ENCODE results near the gene PAMR1. TPM values are rescaled to one million over a fixed set of nuclear protein-coding genes. Genes with fewer than 3 reads are reported as not detected.

The PAMR1 gene
- total RNA-seq, 2 donors from 2014 or later = 0.99 to 3.6 TPM

DNA sequence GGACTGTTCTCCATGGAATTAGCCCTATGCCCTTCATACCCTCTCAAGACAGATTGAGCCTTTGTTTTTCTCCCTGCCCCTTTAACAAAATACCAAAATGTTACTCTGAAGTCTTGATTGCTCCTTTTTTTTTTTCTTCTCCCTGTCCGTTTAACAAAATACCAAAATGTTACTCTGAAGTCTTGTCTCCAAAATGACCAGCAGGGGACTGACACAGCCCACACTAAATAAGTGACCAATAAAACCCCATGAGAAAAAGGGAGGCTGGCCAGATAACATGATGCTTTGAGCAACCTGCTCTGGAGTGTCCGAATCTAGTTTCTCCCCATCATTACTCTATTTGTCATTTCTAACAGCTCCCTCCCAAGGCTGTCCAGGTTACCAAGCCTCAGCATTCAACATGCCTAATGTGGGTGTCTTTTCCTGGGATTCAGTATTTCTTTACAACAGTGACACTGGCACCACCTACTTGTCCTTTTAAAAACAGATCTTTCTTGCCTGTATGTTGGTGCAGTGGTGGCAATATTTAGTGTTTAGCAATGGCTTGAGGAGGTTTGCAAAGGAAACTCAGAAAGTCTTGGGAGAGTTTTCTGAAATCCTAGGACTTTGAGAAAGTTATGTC is 63.4 kb downstream of the PAMR1 start:
- Histone ChIP-seq H3K27me3 (no peaks in the 10 kb centered on the region), H3K9me3 (no peaks in the 10 kb centered on the region), H3K4me3 (no peak overlapping the region), H3K36me3 (replicated peaks in 1 of 2; ENCODE audit: insufficient read depth in 1 of 2, low read depth in 2 of 2) (no peaks in the 10 kb centered on the region), H3K27ac (no peak overlapping the region), H3K4me1 (no peaks in the 10 kb centered on the region)
- WGBS, 2 donors = 39 to 41% methylated on average over 2 of the region's 2 CpGs
- intact Hi-C loops (cut with DNase I) = no loop called here
- DNase-seq (no peak), ATAC-seq (no peak)
- TF ChIP-seq POLR2A (IDR thresholded peaks at IDR 0.05) = no peak
- TF ChIP-seq, protein P1, sequence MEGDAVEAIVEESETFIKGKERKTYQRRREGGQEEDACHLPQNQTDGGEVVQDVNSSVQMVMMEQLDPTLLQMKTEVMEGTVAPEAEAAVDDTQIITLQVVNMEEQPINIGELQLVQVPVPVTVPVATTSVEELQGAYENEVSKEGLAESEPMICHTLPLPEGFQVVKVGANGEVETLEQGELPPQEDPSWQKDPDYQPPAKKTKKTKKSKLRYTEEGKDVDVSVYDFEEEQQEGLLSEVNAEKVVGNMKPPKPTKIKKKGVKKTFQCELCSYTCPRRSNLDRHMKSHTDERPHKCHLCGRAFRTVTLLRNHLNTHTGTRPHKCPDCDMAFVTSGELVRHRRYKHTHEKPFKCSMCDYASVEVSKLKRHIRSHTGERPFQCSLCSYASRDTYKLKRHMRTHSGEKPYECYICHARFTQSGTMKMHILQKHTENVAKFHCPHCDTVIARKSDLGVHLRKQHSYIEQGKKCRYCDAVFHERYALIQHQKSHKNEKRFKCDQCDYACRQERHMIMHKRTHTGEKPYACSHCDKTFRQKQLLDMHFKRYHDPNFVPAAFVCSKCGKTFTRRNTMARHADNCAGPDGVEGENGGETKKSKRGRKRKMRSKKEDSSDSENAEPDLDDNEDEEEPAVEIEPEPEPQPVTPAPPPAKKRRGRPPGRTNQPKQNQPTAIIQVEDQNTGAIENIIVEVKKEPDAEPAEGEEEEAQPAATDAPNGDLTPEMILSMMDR (IDR thresholded peaks at IDR 0.05) = no peak

DNA sequence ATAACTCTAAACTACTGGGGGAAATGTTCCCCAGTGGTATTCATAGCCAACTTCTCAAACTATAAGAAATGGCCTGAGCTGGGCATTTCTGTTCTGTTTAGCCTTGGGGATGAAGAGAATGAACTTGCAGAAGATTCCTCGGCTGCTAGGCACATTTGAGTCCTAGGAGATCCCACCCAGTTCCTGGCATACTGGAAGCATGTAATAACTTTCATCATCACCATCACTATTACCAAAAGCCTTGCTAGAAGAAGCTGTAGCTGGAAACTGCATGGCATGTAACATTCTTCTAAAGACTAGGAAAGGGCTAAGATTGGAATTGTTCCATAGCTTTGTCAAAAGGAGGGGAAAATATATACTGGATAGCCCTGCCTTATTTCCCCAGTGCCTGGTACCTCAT is 65.9 kb downstream of the PAMR1 start:
- H3K27ac ChIP-seq = no peak overlapping the region
- 93 to 100% methylated on average over 1 of the region's 1 CpG for WGBS, 2 donors
- H3K4me1 ChIP-seq = no peaks in the 10 kb centered on the region
- H3K36me3 ChIP-seq (replicated peaks in 1 of 2; ENCODE audit: insufficient read depth in 1 of 2, low read depth in 2 of 2) = no peaks in the 10 kb centered on the region
- intact Hi-C loops (cut with DNase I) = no loop called here
- H3K4me3 ChIP-seq = no peak overlapping the region
- DNase-seq (no peak), ATAC-seq (no peak)
- no peaks in the 10 kb centered on the region for H3K27me3 ChIP-seq
- TF ChIP-seq, protein P1 (IDR thresholded peaks at IDR 0.05) = no peak
- TF ChIP-seq POLR2A (IDR thresholded peaks at IDR 0.05) = no peak
- no peaks in the 10 kb centered on the region for H3K9me3 ChIP-seq

DNA sequence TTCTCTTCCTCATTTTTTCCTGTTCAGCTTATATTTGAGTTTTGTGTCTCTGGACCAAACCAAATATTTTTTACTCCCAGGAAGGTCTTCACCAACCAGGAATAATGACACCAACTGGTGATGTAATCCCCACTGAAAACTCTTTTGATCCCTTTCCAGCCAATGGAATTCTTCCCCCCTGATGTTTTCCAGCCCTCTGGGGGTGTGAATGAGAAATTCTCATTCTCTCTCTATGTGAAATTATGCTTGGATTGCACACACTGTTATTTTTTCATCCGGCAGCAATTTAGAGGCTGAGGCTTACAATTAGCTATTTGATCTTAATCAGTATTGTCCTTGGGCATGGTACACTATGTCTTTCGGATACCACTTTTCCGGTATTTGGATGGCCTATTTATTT is 66.6 kb downstream of the PAMR1 start:
- intact Hi-C loops (cut with DNase I) = no loop called here
- WGBS, 2 donors = 68 to 70% methylated on average over 3 of the region's 3 CpGs
- no peaks in the 10 kb centered on the region for H3K36me3 ChIP-seq (replicated peaks in 1 of 2; ENCODE audit: insufficient read depth in 1 of 2, low read depth in 2 of 2)
- no peaks in the 10 kb centered on the region for H3K4me1 ChIP-seq
- H3K9me3 ChIP-seq = no peaks in the 10 kb centered on the region
- no peak overlapping the region for H3K27ac ChIP-seq
- ATAC-seq (no peak), DNase-seq (no peak)
- TF ChIP-seq, protein P1 (IDR thresholded peaks at IDR 0.05) = no peak
- TF ChIP-seq POLR2A (IDR thresholded peaks at IDR 0.05) = no peak
- no peaks in the 10 kb centered on the region for H3K27me3 ChIP-seq
- no peak overlapping the region for H3K4me3 ChIP-seq

DNA sequence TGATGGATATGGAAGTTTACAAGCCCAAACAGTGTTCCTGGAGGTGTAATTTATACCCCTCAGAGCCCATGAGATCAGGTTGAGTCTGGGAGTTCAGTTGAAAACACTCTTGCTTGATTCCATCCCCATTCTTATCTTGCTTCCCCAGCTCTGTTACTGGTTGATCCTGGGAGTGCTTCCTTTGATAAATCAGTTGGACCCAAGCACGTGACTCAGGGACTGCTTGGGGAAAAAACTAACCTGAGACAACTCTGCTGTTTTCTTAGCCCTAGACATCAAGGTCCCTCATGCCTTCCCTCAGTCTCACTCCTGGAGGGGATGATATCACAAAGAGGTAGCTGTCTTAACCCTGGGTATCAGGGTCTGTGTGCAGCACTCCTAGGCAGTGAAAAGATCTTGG is 71.1 kb downstream of the PAMR1 start:
- TF ChIP-seq, protein P1 (IDR thresholded peaks at IDR 0.05) = no peak
- no peak for TF ChIP-seq POLR2A (IDR thresholded peaks at IDR 0.05)
- no peak for ATAC-seq
- 19 to 50% methylated on average over 1 of the region's 1 CpG for WGBS, 2 donors
- DNase-seq = no peak
- Histone ChIP-seq H3K9me3 (no peaks in the 10 kb centered on the region), H3K27ac (no peak overlapping the region), H3K4me1 (no peaks in the 10 kb centered on the region), H3K4me3 (no peak overlapping the region), H3K36me3 (replicated peaks in 1 of 2; ENCODE audit: insufficient read depth in 1 of 2, low read depth in 2 of 2) (no peaks in the 10 kb centered on the region), H3K27me3 (no peaks in the 10 kb centered on the region)
- intact Hi-C loops (cut with DNase I) = no loop called here

DNA sequence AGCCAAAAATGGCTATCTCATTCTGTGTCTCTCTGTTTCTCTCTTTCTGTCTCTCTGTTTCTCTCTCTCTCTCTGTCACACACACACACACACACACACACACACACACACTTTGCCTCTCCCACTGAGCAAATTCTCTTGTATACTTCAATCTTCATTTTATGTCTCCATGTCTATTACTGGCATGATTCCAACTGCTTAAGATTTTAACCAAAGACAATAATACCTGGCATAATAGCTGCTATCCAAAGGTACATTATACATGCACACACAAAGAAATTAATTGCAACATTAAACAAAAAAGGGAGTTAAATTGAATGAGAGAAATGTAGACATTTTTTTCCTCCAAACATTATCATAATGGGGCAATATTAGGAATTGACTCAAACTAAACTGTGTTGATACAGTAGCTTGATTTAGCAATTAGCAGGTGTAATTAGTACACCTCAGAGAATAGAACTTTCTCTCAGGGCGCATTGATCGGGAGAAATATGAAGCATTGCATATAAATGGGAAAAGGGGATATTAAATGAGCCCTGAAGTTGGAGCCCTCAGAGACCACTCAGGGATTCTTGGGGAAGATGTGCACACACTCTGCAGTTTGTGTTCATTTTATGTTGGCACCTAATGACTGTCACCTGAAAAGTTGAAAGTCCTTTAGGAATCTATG is 88.7 kb downstream of the PAMR1 start:
- Histone ChIP-seq H3K27me3 (no peaks in the 10 kb centered on the region), H3K9me3 (no peaks in the 10 kb centered on the region), H3K36me3 (replicated peaks in 1 of 2; ENCODE audit: insufficient read depth in 1 of 2, low read depth in 2 of 2) (no peaks in the 10 kb centered on the region), H3K4me3 (no peak overlapping the region), H3K27ac (no peak overlapping the region), H3K4me1 (no peaks in the 10 kb centered on the region)
- DNase-seq = no peak
- ATAC-seq = no peak
- TF ChIP-seq, protein P1 (IDR thresholded peaks at IDR 0.05) = no peak
- no peak for TF ChIP-seq POLR2A (IDR thresholded peaks at IDR 0.05)
- intact Hi-C loops (cut with DNase I) = no loop called here
- WGBS, 2 donors = 77 to 86% methylated on average over 2 of the region's 2 CpGs
